ENCODE data around the gene CDH4.

DNA sequence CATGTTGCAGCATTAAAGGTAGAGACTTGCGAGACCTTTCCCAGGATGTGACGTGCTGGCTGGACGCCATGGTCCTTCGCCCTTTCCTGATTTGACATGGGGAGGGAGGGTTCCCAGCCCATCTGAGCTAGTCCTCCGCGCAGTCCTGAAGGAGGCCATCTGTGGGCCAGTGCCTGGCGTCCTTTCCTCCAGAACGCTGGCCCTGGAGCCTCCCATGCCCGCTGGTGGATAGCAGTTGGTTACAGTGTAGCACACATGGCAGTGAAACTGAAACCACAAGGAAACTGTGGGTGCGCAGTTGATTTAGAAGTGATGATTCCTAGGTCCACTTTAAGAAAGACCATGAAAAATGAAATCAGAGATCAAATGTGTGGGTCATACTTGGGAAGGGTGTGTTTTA is 193.7 kb downstream of the CDH4 start:
- TF ChIP-seq JUN (IDR thresholded peaks at IDR 0.05; ENCODE audit: low read depth, low read length): no peak
- TF ChIP-seq, protein P1, sequence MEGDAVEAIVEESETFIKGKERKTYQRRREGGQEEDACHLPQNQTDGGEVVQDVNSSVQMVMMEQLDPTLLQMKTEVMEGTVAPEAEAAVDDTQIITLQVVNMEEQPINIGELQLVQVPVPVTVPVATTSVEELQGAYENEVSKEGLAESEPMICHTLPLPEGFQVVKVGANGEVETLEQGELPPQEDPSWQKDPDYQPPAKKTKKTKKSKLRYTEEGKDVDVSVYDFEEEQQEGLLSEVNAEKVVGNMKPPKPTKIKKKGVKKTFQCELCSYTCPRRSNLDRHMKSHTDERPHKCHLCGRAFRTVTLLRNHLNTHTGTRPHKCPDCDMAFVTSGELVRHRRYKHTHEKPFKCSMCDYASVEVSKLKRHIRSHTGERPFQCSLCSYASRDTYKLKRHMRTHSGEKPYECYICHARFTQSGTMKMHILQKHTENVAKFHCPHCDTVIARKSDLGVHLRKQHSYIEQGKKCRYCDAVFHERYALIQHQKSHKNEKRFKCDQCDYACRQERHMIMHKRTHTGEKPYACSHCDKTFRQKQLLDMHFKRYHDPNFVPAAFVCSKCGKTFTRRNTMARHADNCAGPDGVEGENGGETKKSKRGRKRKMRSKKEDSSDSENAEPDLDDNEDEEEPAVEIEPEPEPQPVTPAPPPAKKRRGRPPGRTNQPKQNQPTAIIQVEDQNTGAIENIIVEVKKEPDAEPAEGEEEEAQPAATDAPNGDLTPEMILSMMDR (IDR thresholded peaks at IDR 0.05; ENCODE audit: control extremely low read depth in 1 of 3, insufficient read depth in 1 of 3, low read depth in 1 of 3, low read length in 3 of 3): no peak
- no peak for TF ChIP-seq TAF1 (IDR thresholded peaks at IDR 0.05; ENCODE audit: low read depth, low read length)
- TF ChIP-seq YY1 (IDR thresholded peaks at IDR 0.05; ENCODE audit: low read depth, low read length): no peak
- no peak for TF ChIP-seq POLR2AphosphoS5 (IDR thresholded peaks at IDR 0.05; ENCODE audit: low read depth, low read length)
- TF ChIP-seq EGR1 (IDR thresholded peaks at IDR 0.05; ENCODE audit: borderline replicate concordance, low read depth, low read length): no peak

Measured in H1 (cell line).